H9 (cell line): ENCODE data around the gene EIF3A. TPM values are rescaled to one million over a fixed set of nuclear protein-coding genes. Genes with fewer than 3 reads are reported as not detected.

Experiments
- DNase-seq: peaks from one replicate; pipeline ENCODE4 v3.0.0-alpha.2; 2017
- H2AFZ ChIP-seq: one replicate; pipeline ENCODE4 v1.6.1; 2013; ENCODE audit warnings: mild to moderate bottlenecking, low read length, control low read depth, moderate library complexity
- H2AK5ac ChIP-seq: 2 replicates; pipeline ENCODE4 v1.6.1; 2013; ENCODE audit warnings: low read length, control low read depth, mixed read lengths; ENCODE audit not compliant: insufficient read length
- H2BK120ac ChIP-seq: one replicate; pipeline ENCODE4 v1.6.1; 2013; ENCODE audit warnings: low read depth, mild to moderate bottlenecking, low read length, control low read depth, inconsistent platforms; ENCODE audit not compliant: poor library complexity, severe bottlenecking
- H2BK12ac ChIP-seq: 2 replicates; pipeline ENCODE4 v1.6.1; 2013; ENCODE audit warnings: low read length, control low read depth, mixed read lengths, low read depth; ENCODE audit not compliant: insufficient read length
- H2BK15ac ChIP-seq: 2 replicates; pipeline ENCODE4 v1.6.1; 2013; ENCODE audit warnings: low read depth, low read length, control low read depth
- H2BK20ac ChIP-seq: one replicate; pipeline ENCODE4 v1.6.1; 2013; ENCODE audit warnings: low read depth, mild to moderate bottlenecking, low read length, control low read depth, inconsistent platforms; ENCODE audit not compliant: poor library complexity, severe bottlenecking
- H2BK5ac ChIP-seq: 2 replicates; pipeline ENCODE4 v1.6.1; 2013; ENCODE audit warnings: low read length, control low read depth, mixed read lengths; ENCODE audit not compliant: insufficient read length
- H3K14ac ChIP-seq: 2 replicates; pipeline ENCODE4 v1.6.1; 2013; ENCODE audit warnings: low read length, control low read depth; ENCODE audit not compliant: insufficient read depth
- H3K18ac ChIP-seq: 2 replicates; pipeline ENCODE4 v1.6.1; 2013; ENCODE audit warnings: low read depth, mild to moderate bottlenecking, mixed read lengths, low read length, control low read depth; ENCODE audit not compliant: insufficient read length
- H3K23ac ChIP-seq: 2 replicates; pipeline ENCODE4 v1.6.1; 2013; ENCODE audit warnings: low read length, control low read depth, mixed read lengths, low read depth; ENCODE audit not compliant: insufficient read length
- H3K23me2 ChIP-seq: 2 replicates; pipeline ENCODE4 v1.6.1; 2013; ENCODE audit warnings: low read depth, mild to moderate bottlenecking, mixed read lengths, low read length, control low read depth; ENCODE audit not compliant: insufficient read length, poor library complexity, severe bottlenecking
- H3K27ac ChIP-seq: 2 replicates; pipeline ENCODE4 v1.5.1; 2013; ENCODE audit warnings: low read length, control low read depth, mixed read lengths, low read depth; ENCODE audit not compliant: insufficient read length
- H3K27me3 ChIP-seq: 2 replicates; pipeline ENCODE4 v1.6.1; 2013; ENCODE audit warnings: low read length, control low read depth, inconsistent platforms; ENCODE audit not compliant: insufficient read depth
- H3K4ac ChIP-seq: 2 replicates; pipeline ENCODE4 v1.6.1; 2013; ENCODE audit warnings: low read depth, mild to moderate bottlenecking, control low read depth, inconsistent platforms, low read length, moderate library complexity
- H3K4me1 ChIP-seq: 2 replicates; pipeline ENCODE4 v1.6.1; 2013; ENCODE audit warnings: low read length, control low read depth, inconsistent platforms; ENCODE audit not compliant: insufficient read depth
- H3K4me2 ChIP-seq: 2 replicates; pipeline ENCODE4 v1.6.1; 2013; ENCODE audit warnings: low read length, control low read depth, mixed read lengths; ENCODE audit not compliant: insufficient read length, insufficient read depth
- H3K56ac ChIP-seq: 2 replicates; pipeline ENCODE4 v1.6.1; 2013; ENCODE audit warnings: low read depth, mild to moderate bottlenecking, mixed read lengths, low read length, control low read depth; ENCODE audit not compliant: insufficient read length
- H3K79me1 ChIP-seq: 2 replicates; pipeline ENCODE4 v1.6.1; 2013; ENCODE audit warnings: low read depth, mild to moderate bottlenecking, moderate library complexity, low read length, control low read depth, inconsistent platforms; ENCODE audit not compliant: insufficient read depth, poor library complexity, severe bottlenecking
- H3K79me2 ChIP-seq: 2 replicates; pipeline ENCODE4 v1.6.1; 2013; ENCODE audit warnings: low read length, control low read depth, inconsistent platforms; ENCODE audit not compliant: insufficient read depth
- H3K9ac ChIP-seq: 2 replicates; pipeline ENCODE4 v1.6.1; 2013; ENCODE audit warnings: low read length, control low read depth, mixed read lengths; ENCODE audit not compliant: insufficient read length; ENCODE audit errors: extremely low read depth
- H3K9me3 ChIP-seq: one replicate; pipeline ENCODE4 v1.6.1; 2013; ENCODE audit warnings: low read depth, low read length, inconsistent platforms; ENCODE audit not compliant: control insufficient read depth
- H3T11ph ChIP-seq: one replicate; pipeline ENCODE4 v1.6.1; 2013; ENCODE audit warnings: mild to moderate bottlenecking, low read length, control low read depth, inconsistent platforms
- H4K20me1 ChIP-seq: one replicate; pipeline ENCODE4 v1.6.1; 2013; ENCODE audit not compliant: control insufficient read depth, insufficient read length, insufficient read depth
- H4K5ac ChIP-seq: 2 replicates; pipeline ENCODE4 v1.6.1; 2013; ENCODE audit warnings: low read depth, mild to moderate bottlenecking, mixed read lengths, low read length, control low read depth; ENCODE audit not compliant: insufficient read length
- H4K8ac ChIP-seq: replicated peaks from 2 replicates; pipeline ENCODE4 v1.6.1; 2013; ENCODE audit warnings: low read length, control low read depth, mixed read lengths, low read depth; ENCODE audit not compliant: insufficient read length
- H4K91ac ChIP-seq: 2 replicates; pipeline ENCODE4 v1.6.1; 2013; ENCODE audit warnings: low read depth, mild to moderate bottlenecking, moderate library complexity, mixed read lengths, low read length, control low read depth; ENCODE audit not compliant: insufficient read length
- H3K27ac Mint-ChIP-seq, 3 experiments: 2 replicates in 2 of 3; 3 replicates in 1 of 3; pipeline ENCODE4 v1.8.0; 2020 to 2021; ENCODE audit warnings: mixed read lengths in 3 of 3, mild to moderate bottlenecking in 1 of 3, moderate library complexity in 1 of 3
- H3K27me3 Mint-ChIP-seq: 2 replicates; pipeline ENCODE4 v1.8.0; 2021; ENCODE audit warnings: low read depth, mild to moderate bottlenecking, moderate library complexity, mixed read lengths
- H3K36me3 Mint-ChIP-seq, 3 experiments: 2 replicates in 2 of 3; 3 replicates in 1 of 3; pipeline ENCODE4 v1.8.0; 2020 to 2021; ENCODE audit warnings: low read depth in 3 of 3, mixed read lengths in 3 of 3; ENCODE audit not compliant: insufficient read depth in 1 of 3
- H3K4me1 Mint-ChIP-seq, 2 experiments: 2 replicates each; pipeline ENCODE4 v1.8.0; 2020; ENCODE audit warnings: mixed read lengths in 2 of 2
- H3K4me3 Mint-ChIP-seq, 2 experiments: 2 replicates in 1 of 2; 3 replicates in 1 of 2; pipeline ENCODE4 v1.8.0; 2020 to 2021; ENCODE audit warnings: mild to moderate bottlenecking in 2 of 2, mixed read lengths in 2 of 2, moderate library complexity in 1 of 2
- H3K9me3 Mint-ChIP-seq, 2 experiments: 2 replicates in 1 of 2; 3 replicates in 1 of 2; pipeline ENCODE4 v1.8.0; 2020; ENCODE audit warnings: mild to moderate bottlenecking in 2 of 2, mixed read lengths in 2 of 2, moderate library complexity in 1 of 2
- WGBS: extraction: QIAGEN DNeasy Blood & Tissue Kit; methylation state at CpG from one replicate; pipeline ENCODE4 v1.1.7; 2013; ENCODE audit warnings: missing lambda C conversion rate, low lambda C conversion rate, mixed read lengths; ENCODE audit not compliant: insufficient read length; ENCODE audit errors: extremely low coverage; 5-methylcytosine and 5-hydroxymethylcytosine counted together
- total RNA-seq: library from RNA; stranded (reverse); gene quantifications from 2 replicates; pipeline ENCODE4 v1.2.1, GENCODE V29; 2021
- TF ChIP-seq, protein P1 (sequence below): fragments of 200-600 bp; sonication (generic); conservative IDR thresholded peaks from 3 replicates; pipeline ENCODE4 v1.8.0; 2021; ENCODE audit warnings: antibody characterized with exemption, mild to moderate bottlenecking

The EIF3A gene
- total RNA-seq, 1 experiment from 2014 or later, result 206 TPM

DNA sequence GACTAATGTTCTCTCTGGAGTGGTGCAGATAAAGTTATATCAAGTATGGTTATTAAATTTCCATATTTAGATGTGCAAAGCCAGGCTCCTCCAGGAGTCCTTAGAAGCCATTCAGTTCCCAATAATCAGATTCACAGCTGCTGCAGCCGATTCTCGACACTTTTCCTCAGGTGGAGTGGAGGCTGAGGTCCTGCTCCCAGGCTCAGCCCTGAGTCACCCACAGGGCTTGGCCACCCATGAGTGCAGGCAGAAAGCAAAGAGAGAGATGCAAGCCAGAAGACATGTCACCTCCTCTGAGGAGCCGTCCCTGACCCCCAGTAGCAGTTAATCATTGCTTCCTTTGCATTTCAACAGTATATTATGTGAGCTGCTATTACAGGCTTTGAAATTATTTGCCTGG, 87.4 kb downstream of the EIF3A start:
- Histone ChIP-seq H3K4ac (no peak overlapping the region), H2BK5ac (no peak overlapping the region), H3K79me2 (no peaks in the 10 kb centered on the region), H3K14ac (no peak overlapping the region), H3K4me1 (no peaks in the 10 kb centered on the region), H2BK20ac (no peak overlapping the region), H3K23ac (no peak overlapping the region), H2AK5ac (no peak overlapping the region), H3K9ac (no peak overlapping the region), H3K23me2 (no peaks in the 10 kb centered on the region), H3K56ac (no peak overlapping the region), H3K27me3 (no peaks in the 10 kb centered on the region), H3K79me1 (no peaks in the 10 kb centered on the region), H2BK12ac (no peak overlapping the region), H2BK120ac (no peak overlapping the region), H3K27ac (no peak overlapping the region), H3K4me2 (no peak overlapping the region), H4K20me1 (no peaks in the 10 kb centered on the region), H3K9me3 (no peaks in the 10 kb centered on the region), H2AFZ (no peak overlapping the region), H3K18ac (no peak overlapping the region), H4K8ac (no peak overlapping the region), H3T11ph (no peak overlapping the region), H4K91ac (no peak overlapping the region), H2BK15ac (no peak overlapping the region), H4K5ac (no peak overlapping the region)
- Mint-ChIP-seq H3K9me3 (peaks cover 3 to 5% of the 10 kb centered on the region in 2 experiments; a peak in 4 of 5 replicates), H3K27ac (no peak overlapping the region), H3K36me3 (peaks cover 0 to 2% (median 0%) of the 10 kb centered on the region in 3 experiments; a peak in 1 of 7 replicates), H3K4me3 (no peak overlapping the region), H3K27me3 (peaks cover 8% of the 10 kb centered on the region; the same call in 1 of the 2 replicates), H3K4me1 (peaks cover 6 to 7% of the 10 kb centered on the region in 2 experiments; a peak in 3 of 4 replicates)
- TF ChIP-seq, protein P1, sequence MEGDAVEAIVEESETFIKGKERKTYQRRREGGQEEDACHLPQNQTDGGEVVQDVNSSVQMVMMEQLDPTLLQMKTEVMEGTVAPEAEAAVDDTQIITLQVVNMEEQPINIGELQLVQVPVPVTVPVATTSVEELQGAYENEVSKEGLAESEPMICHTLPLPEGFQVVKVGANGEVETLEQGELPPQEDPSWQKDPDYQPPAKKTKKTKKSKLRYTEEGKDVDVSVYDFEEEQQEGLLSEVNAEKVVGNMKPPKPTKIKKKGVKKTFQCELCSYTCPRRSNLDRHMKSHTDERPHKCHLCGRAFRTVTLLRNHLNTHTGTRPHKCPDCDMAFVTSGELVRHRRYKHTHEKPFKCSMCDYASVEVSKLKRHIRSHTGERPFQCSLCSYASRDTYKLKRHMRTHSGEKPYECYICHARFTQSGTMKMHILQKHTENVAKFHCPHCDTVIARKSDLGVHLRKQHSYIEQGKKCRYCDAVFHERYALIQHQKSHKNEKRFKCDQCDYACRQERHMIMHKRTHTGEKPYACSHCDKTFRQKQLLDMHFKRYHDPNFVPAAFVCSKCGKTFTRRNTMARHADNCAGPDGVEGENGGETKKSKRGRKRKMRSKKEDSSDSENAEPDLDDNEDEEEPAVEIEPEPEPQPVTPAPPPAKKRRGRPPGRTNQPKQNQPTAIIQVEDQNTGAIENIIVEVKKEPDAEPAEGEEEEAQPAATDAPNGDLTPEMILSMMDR, result no peak
- DNase-seq, result no peak
- WGBS, result no CpG with 5 or more reads among the region's 3 CpGs
